ENCODE measurements around the gene VAV3. TPM values are rescaled to one million over a fixed set of nuclear protein-coding genes. Genes with fewer than 3 reads are reported as not detected.

VAV3 gene
- total RNA-seq, 1 experiment from 2014 or later = 0.57 TPM

GRCh38 chr1:107678993-107679392, 286.0 kb downstream of the VAV3 start:
- Histone ChIP-seq H3K36me3 (ENCODE audit: control insufficient read depth, insufficient read depth, low read length) (no peaks in the 10 kb centered on the region), H3K4me3 (ENCODE audit: low read depth, low read length) (no peak overlapping the region), H3K4me1 (0 out of 2 replicates have a peak, but pooled peaks cover 4% of the 10 kb centered on the region), H3K9me3 (no peaks in the 10 kb centered on the region), H3K27me3 (replicated peaks; ENCODE audit: control insufficient read depth, insufficient read depth, low read length) (no peaks in the 10 kb centered on the region)
- Mint-ChIP-seq H3K27ac (ENCODE audit: unreplicated experiment) (no peak overlapping the region), H3K27me3 (ENCODE audit: insufficient read depth, unreplicated experiment) (no peaks in the 10 kb centered on the region), H3K9me3 (ENCODE audit: unreplicated experiment) (no peaks in the 10 kb centered on the region), H3K36me3 (ENCODE audit: insufficient read depth, unreplicated experiment) (no peaks in the 10 kb centered on the region), H3K4me1 (ENCODE audit: low read depth, unreplicated experiment) (no peaks in the 10 kb centered on the region), H3K4me3 (ENCODE audit: unreplicated experiment) (no peak overlapping the region)
- intact Hi-C loops (cut with micrococcal nuclease; ENCODE audit: unreplicated experiment) = no loop called here
- POLR2A ChIA-PET = no interaction called here
- BruUV-seq (replicated peaks) = no TSS peak
- CTCF ChIA-PET = no interaction called here
- TF ChIP-seq CTCF (IDR thresholded peaks at IDR 0.05; ENCODE audit: insufficient read depth in 1 of 2, low read depth in 1 of 2, low read length in 1 of 2, severe bottlenecking in 1 of 2, unreplicated experiment in 1 of 2) = no peak
- no peak for DNase-seq

GRCh38 chr1:107677697-107678096, 287.3 kb downstream of the VAV3 start:
- TF ChIP-seq CTCF (IDR thresholded peaks at IDR 0.05; ENCODE audit: insufficient read depth in 1 of 2, low read depth in 1 of 2, low read length in 1 of 2, severe bottlenecking in 1 of 2, unreplicated experiment in 1 of 2) = no peak
- Mint-ChIP-seq H3K4me3 (ENCODE audit: unreplicated experiment) (no peak overlapping the region), H3K9me3 (ENCODE audit: unreplicated experiment) (no peaks in the 10 kb centered on the region), H3K36me3 (ENCODE audit: insufficient read depth, unreplicated experiment) (no peaks in the 10 kb centered on the region), H3K27me3 (ENCODE audit: insufficient read depth, unreplicated experiment) (no peaks in the 10 kb centered on the region), H3K4me1 (ENCODE audit: low read depth, unreplicated experiment) (no peaks in the 10 kb centered on the region), H3K27ac (ENCODE audit: unreplicated experiment) (no peak overlapping the region)
- ChIA-PET POLR2A (no interaction called here), CTCF (no interaction called here)
- Histone ChIP-seq H3K27me3 (replicated peaks; ENCODE audit: control insufficient read depth, insufficient read depth, low read length) (no peaks in the 10 kb centered on the region), H3K4me3 (ENCODE audit: low read depth, low read length) (no peak overlapping the region), H3K36me3 (ENCODE audit: control insufficient read depth, insufficient read depth, low read length) (no peaks in the 10 kb centered on the region), H3K4me1 (0 out of 2 replicates have a peak, but pooled peaks cover 2% of the 10 kb centered on the region), H3K9me3 (no peaks in the 10 kb centered on the region)
- intact Hi-C loops (cut with micrococcal nuclease; ENCODE audit: unreplicated experiment) = no loop called here
- DNase-seq = no peak
- BruUV-seq (replicated peaks) = no TSS peak

GRCh38 chr1:107674486-107674885, 290.5 kb downstream of the VAV3 start:
- intact Hi-C loops (cut with micrococcal nuclease; ENCODE audit: unreplicated experiment) = no loop called here
- no peak for DNase-seq
- CTCF ChIA-PET = no interaction called here
- no peaks in the 10 kb centered on the region for H3K4me1 Mint-ChIP-seq (ENCODE audit: low read depth, unreplicated experiment)
- no peaks in the 10 kb centered on the region for H3K27me3 ChIP-seq (replicated peaks; ENCODE audit: control insufficient read depth, insufficient read depth, low read length)
- no peak overlapping the region for H3K4me3 ChIP-seq (ENCODE audit: low read depth, low read length)
- TF ChIP-seq CTCF (IDR thresholded peaks at IDR 0.05; ENCODE audit: insufficient read depth in 1 of 2, low read depth in 1 of 2, low read length in 1 of 2, severe bottlenecking in 1 of 2, unreplicated experiment in 1 of 2) = no peak
- POLR2A ChIA-PET = no interaction called here
- no peaks in the 10 kb centered on the region for H3K9me3 Mint-ChIP-seq (ENCODE audit: unreplicated experiment)
- H3K27me3 Mint-ChIP-seq (ENCODE audit: insufficient read depth, unreplicated experiment) = no peaks in the 10 kb centered on the region
- no peaks in the 10 kb centered on the region for H3K36me3 Mint-ChIP-seq (ENCODE audit: insufficient read depth, unreplicated experiment)
- no peaks in the 10 kb centered on the region for H3K36me3 ChIP-seq (ENCODE audit: control insufficient read depth, insufficient read depth, low read length)
- H3K9me3 ChIP-seq = no peaks in the 10 kb centered on the region
- H3K4me3 Mint-ChIP-seq (ENCODE audit: unreplicated experiment) = no peak overlapping the region
- H3K4me1 ChIP-seq = no peaks in the 10 kb centered on the region
- no peak overlapping the region for H3K27ac Mint-ChIP-seq (ENCODE audit: unreplicated experiment)
- BruUV-seq (replicated peaks) = no TSS peak

All from Caco-2 (cell line).